ENCODE results near the gene ABCC1. TPM values are rescaled to one million over a fixed set of nuclear protein-coding genes. Genes with fewer than 3 reads are reported as not detected.

Gene ABCC1
- total and polyA plus RNA-seq, 2 donors (not counting 1 experiment from before 2014, with no cell fraction given) = 54.1 to 178 TPM

DNA sequence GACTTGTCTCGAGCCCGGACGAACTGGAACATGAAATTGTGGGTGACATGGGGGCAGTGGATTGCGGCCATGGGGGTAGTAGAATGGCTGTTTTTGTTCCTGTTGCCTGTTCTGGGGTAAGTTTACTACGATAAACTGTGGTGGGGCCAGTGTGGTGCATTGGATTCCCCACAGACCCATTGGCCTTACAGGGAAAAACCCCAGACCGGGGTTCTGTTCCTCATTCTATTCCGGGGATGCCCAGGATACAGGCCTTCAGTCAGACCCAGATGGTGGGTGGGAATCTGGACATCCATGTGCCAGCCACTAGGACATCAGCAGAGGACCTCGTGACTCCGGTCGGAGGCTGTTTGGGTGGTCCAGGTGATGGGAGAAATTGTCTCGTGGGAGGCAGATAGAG, 88.1 kb downstream of the ABCC1 start:
- Histone ChIP-seq H3K36me3 (ENCODE audit: control insufficient read depth, insufficient read depth, low read length) (peaks cover 37% of the 10 kb centered on the region), H3K4me2 (ENCODE audit: extremely low read depth, insufficient read depth, low read length) (no peak overlapping the region), H3K4me3 (replicated peaks in 1 of 4; ENCODE audit: control extremely low read depth in 1 of 4, insufficient read depth in 1 of 4, low read depth in 3 of 4, low read length in 4 of 4) (no peak overlapping the region), H3K79me2 (ENCODE audit: control insufficient read depth, insufficient read depth, low read length) (peaks cover 10% of the 10 kb centered on the region), H3K27ac (ENCODE audit: insufficient read depth, low read length) (no peak overlapping the region), H4K20me1 (ENCODE audit: control insufficient read depth, extremely low read depth, insufficient read depth, low read length) (no peaks in the 10 kb centered on the region), H3K9ac (ENCODE audit: insufficient read depth, low read length) (no peak overlapping the region), H2AFZ (ENCODE audit: low read length) (no peak overlapping the region), H3K9me3 (ENCODE audit: control insufficient read depth, insufficient read depth, low read depth, low read length) (no peaks in the 10 kb centered on the region), H3K27me3 (ENCODE audit: control insufficient read depth, insufficient read depth, low read length) (no peaks in the 10 kb centered on the region), H3K4me1 (ENCODE audit: control insufficient read depth, extremely low read depth, insufficient read depth, low read length) (no peaks in the 10 kb centered on the region)
- TF ChIP-seq EZH2 (IDR thresholded peaks at IDR 0.05; ENCODE audit: low read length, missing control alignments) = no peak
- TF ChIP-seq, protein P1, sequence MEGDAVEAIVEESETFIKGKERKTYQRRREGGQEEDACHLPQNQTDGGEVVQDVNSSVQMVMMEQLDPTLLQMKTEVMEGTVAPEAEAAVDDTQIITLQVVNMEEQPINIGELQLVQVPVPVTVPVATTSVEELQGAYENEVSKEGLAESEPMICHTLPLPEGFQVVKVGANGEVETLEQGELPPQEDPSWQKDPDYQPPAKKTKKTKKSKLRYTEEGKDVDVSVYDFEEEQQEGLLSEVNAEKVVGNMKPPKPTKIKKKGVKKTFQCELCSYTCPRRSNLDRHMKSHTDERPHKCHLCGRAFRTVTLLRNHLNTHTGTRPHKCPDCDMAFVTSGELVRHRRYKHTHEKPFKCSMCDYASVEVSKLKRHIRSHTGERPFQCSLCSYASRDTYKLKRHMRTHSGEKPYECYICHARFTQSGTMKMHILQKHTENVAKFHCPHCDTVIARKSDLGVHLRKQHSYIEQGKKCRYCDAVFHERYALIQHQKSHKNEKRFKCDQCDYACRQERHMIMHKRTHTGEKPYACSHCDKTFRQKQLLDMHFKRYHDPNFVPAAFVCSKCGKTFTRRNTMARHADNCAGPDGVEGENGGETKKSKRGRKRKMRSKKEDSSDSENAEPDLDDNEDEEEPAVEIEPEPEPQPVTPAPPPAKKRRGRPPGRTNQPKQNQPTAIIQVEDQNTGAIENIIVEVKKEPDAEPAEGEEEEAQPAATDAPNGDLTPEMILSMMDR (conservative IDR thresholded peaks at IDR 0.05 in 1 of 2, IDR thresholded peaks at IDR 0.05 in 1 of 2; ENCODE audit: low read depth in 1 of 2, low read length in 2 of 2) = no peak
- no peak for DNase-seq (ENCODE audit: low read depth in 2 of 2)

- TF ChIP-seq, protein P1 (conservative IDR thresholded peaks at IDR 0.05 in 1 of 2, IDR thresholded peaks at IDR 0.05 in 1 of 2; ENCODE audit: low read depth in 1 of 2, low read length in 2 of 2) = no peak
- no peak for TF ChIP-seq EZH2 (IDR thresholded peaks at IDR 0.05; ENCODE audit: low read length, missing control alignments)
- H3K36me3 ChIP-seq (ENCODE audit: control insufficient read depth, insufficient read depth, low read length) = peaks cover 37% of the 10 kb centered on the region
These were observed 88.6 kb downstream of the ABCC1 start for GRCh38 chr16:16037970-16038369.

GRCh38 chr16:16038950-16039349, 89.5 kb downstream of the ABCC1 start:
- no peak overlapping the region for H3K4me3 ChIP-seq (replicated peaks in 1 of 4; ENCODE audit: control extremely low read depth in 1 of 4, insufficient read depth in 1 of 4, low read depth in 3 of 4, low read length in 4 of 4)
- no peak overlapping the region for H3K27ac ChIP-seq (ENCODE audit: insufficient read depth, low read length)
- H3K27me3 ChIP-seq (ENCODE audit: control insufficient read depth, insufficient read depth, low read length) = no peaks in the 10 kb centered on the region
- no peaks in the 10 kb centered on the region for H4K20me1 ChIP-seq (ENCODE audit: control insufficient read depth, extremely low read depth, insufficient read depth, low read length)
- TF ChIP-seq, protein P1 (conservative IDR thresholded peaks at IDR 0.05 in 1 of 2, IDR thresholded peaks at IDR 0.05 in 1 of 2; ENCODE audit: low read depth in 1 of 2, low read length in 2 of 2) = no peak
- no peak for TF ChIP-seq EZH2 (IDR thresholded peaks at IDR 0.05; ENCODE audit: low read length, missing control alignments)
- no peaks in the 10 kb centered on the region for H3K9me3 ChIP-seq (ENCODE audit: control insufficient read depth, insufficient read depth, low read depth, low read length)
- no peaks in the 10 kb centered on the region for H3K4me1 ChIP-seq (ENCODE audit: control insufficient read depth, extremely low read depth, insufficient read depth, low read length)
- H3K4me2 ChIP-seq (ENCODE audit: extremely low read depth, insufficient read depth, low read length) = no peak overlapping the region
- H3K9ac ChIP-seq (ENCODE audit: insufficient read depth, low read length) = no peak overlapping the region
- peaks cover 5% of the 10 kb centered on the region for H3K79me2 ChIP-seq (ENCODE audit: control insufficient read depth, insufficient read depth, low read length)
- peaks cover 35% of the 10 kb centered on the region for H3K36me3 ChIP-seq (ENCODE audit: control insufficient read depth, insufficient read depth, low read length)
- no peak for DNase-seq (ENCODE audit: low read depth in 2 of 2)
- H2AFZ ChIP-seq (ENCODE audit: low read length) = no peak overlapping the region

More at GRCh38 chr16:16037970-16038369, 88.6 kb downstream of the ABCC1 start:
- no peak overlapping the region for H3K9ac ChIP-seq (ENCODE audit: insufficient read depth, low read length)
- H3K79me2 ChIP-seq (ENCODE audit: control insufficient read depth, insufficient read depth, low read length) = peaks cover 6% of the 10 kb centered on the region
- no peaks in the 10 kb centered on the region for H4K20me1 ChIP-seq (ENCODE audit: control insufficient read depth, extremely low read depth, insufficient read depth, low read length)
- no peak for DNase-seq (ENCODE audit: low read depth in 2 of 2)
- H3K4me1 ChIP-seq (ENCODE audit: control insufficient read depth, extremely low read depth, insufficient read depth, low read length) = no peaks in the 10 kb centered on the region
- no peaks in the 10 kb centered on the region for H3K9me3 ChIP-seq (ENCODE audit: control insufficient read depth, insufficient read depth, low read depth, low read length)
- H3K4me3 ChIP-seq (replicated peaks in 1 of 4; ENCODE audit: control extremely low read depth in 1 of 4, insufficient read depth in 1 of 4, low read depth in 3 of 4, low read length in 4 of 4) = no peak overlapping the region
- no peak overlapping the region for H2AFZ ChIP-seq (ENCODE audit: low read length)
- no peaks in the 10 kb centered on the region for H3K27me3 ChIP-seq (ENCODE audit: control insufficient read depth, insufficient read depth, low read length)
- H3K27ac ChIP-seq (ENCODE audit: insufficient read depth, low read length) = no peak overlapping the region
- H3K4me2 ChIP-seq (ENCODE audit: extremely low read depth, insufficient read depth, low read length) = no peak overlapping the region
